Activated CD4-positive, alpha-beta T cell treated with anti-CD3 and anti-CD28 coated beads for 36 hours (primary cell): ENCODE data around the gene DLX5. TPM values are rescaled to one million over a fixed set of nuclear protein-coding genes. Genes with fewer than 3 reads are reported as not detected.

Source experiments
- ATAC-seq: fragments of 200-7000 bp; cut with Tn5 transposase; one replicate; pipeline ENCODE4 v1.10.0; 2021; ENCODE audit warnings: mild to moderate bottlenecking, moderate library complexity
- CTCF ChIA-PET: fragments of 350-600 bp; sonication (Branson Sonifier 250); formaldehyde crosslinking; loops from one replicate; lab custom pipeline; 2021; ENCODE audit warnings: antibody characterized with exemption; lab: Charles Lee
- POLR2A ChIA-PET: fragments of 350-600 bp; sonication (Branson Sonifier 250); formaldehyde crosslinking; loops from one replicate; lab custom pipeline; 2021; ENCODE audit warnings: antibody characterized with exemption, inconsistent platforms; lab: Charles Lee
- DNase-seq: peaks from one replicate; pipeline ENCODE4 v3.0.0-alpha.2; 2020
- H3K27ac Mint-ChIP-seq: one replicate; pipeline ENCODE4 v1.8.0; 2021; ENCODE audit warnings: mixed read lengths
- H3K27me3 Mint-ChIP-seq: one replicate; pipeline ENCODE4 v1.8.0; 2021; ENCODE audit warnings: mixed read lengths
- H3K36me3 Mint-ChIP-seq: one replicate; pipeline ENCODE4 v1.8.0; 2021; ENCODE audit warnings: low read depth, mixed read lengths
- H3K4me1 Mint-ChIP-seq: one replicate; pipeline ENCODE4 v1.8.0; 2021; ENCODE audit warnings: mixed read lengths
- H3K4me3 Mint-ChIP-seq: one replicate; pipeline ENCODE4 v1.8.0; 2021; ENCODE audit warnings: mild to moderate bottlenecking, moderate library complexity, mixed read lengths
- H3K9me3 Mint-ChIP-seq: one replicate; pipeline ENCODE4 v1.8.0; 2021; ENCODE audit warnings: low read depth, mixed read lengths
- intact Hi-C, 2 experiments: fragments of 100-400 bp; cut with DNase I in 1 of 2; cut with micrococcal nuclease in 1 of 2; formaldehyde crosslinking; loops; one replicate each; pipeline versions ENCODE4 v1.14.2 to v1.15.1; 2022 to 2024; cut with DNase I, micrococcal nuclease
- total RNA-seq, 2 experiments: library from RNA; stranded (reverse); gene quantifications; one replicate each; pipeline ENCODE4 v1.2.3, GENCODE V29; 2021

DLX5 gene
- total RNA-seq, 2 experiments from 2014 or later: not detected

DNA sequence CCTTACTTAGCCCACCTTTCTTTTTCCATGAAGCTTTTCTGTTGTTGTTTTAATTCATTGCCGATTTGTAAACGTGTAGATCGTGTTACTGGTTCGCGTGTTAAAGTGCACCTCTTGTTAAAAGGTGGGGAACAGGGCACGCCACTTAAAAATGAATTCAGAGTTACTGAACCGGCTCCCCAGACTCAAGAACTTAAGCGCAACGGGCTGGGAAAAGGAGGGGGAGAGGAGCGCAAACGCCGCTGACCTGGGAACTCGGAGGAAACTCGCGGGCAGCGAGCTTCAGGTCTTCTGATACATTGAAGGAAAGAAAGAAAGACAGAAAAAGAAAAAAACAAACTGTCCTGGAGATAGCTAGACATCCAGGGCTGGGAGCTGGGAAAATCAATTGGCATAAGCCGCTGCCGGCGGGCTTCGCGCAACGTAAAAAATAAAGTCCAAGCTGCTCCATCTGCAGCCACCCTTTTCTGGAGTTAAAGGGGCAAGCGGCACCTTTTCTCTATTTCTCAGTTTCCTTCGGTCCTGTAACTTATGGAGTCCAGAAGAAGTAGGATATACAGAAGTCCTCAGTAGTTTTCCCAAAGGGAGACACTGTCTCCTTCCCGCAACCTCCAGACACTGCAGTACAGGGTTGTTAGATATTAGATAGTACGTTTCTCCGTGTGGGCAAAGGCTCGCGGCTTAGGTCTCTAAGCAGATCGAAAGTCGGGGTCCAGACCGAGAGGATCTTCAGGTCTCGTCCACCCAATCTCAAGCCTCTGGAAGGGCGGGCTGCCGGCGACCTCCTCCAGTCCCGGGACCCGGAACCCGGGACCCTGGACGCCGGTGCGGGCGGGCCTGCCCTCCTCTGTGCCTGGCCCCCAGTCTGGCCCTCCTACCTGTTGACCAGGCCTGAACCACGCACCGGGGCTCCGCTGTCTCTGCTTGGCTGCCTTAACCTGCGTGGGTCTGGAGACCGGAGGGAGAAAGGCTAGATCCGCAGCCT is 21.1 kb downstream of the DLX5 start:
- DNase-seq: no peak
- Mint-ChIP-seq H3K27ac (no peak overlapping the region), H3K27me3 (peaks cover 76% of the 10 kb centered on the region), H3K4me3 (no peak overlapping the region), H3K4me1 (peaks cover 14% of the 10 kb centered on the region), H3K36me3 (no peaks in the 10 kb centered on the region), H3K9me3 (no peaks in the 10 kb centered on the region)
- intact Hi-C loops: loop anchor here in 1 of 2 experiments (2.0 kb wide), 1 partner anchor 21 kb away; the partner anchor contains the start of gene DLX5
- ChIA-PET POLR2A (no interaction called here), CTCF (interaction anchor here (1.7 kb wide), 1 partner anchor 24 kb away, joined by 10 read pairs; no protein-coding TSS in a partner anchor)
- ATAC-seq: no peak

DNA sequence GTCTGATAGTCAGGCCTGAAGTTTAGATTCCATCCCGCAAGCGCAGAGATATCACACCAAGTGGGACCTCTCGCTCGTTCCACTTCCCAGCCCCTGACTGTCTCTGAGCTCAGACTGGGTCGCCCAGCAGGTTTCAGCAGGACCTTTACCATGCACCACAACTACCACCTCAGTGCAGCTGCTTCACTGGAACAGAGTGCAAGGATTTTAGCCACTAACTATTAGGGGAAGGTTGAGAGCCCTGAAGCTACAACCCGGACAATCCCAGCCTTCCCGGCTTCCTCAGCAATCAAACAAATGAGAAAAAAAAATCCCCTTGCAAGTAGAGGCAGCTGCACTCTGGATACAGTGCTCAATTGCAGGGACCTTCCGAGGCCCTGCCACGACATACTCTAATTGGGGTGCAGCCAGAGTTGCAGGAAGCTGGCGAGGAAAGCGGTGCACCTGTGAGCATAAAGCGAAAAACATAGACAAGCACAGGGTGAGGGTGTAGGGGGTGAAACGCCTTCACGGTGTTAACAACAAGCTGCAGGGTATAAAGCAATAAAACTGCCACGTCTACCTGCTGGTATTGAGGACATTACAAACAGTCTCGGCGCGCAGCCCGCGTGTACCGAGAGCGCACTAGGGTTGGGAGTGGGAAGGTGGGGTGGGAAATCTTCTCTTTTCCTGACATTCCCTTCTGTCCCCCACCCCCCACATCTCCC is 21.9 kb downstream of the DLX5 start:
- Mint-ChIP-seq H3K27ac (no peak overlapping the region), H3K27me3 (peaks cover 76% of the 10 kb centered on the region), H3K4me1 (peaks cover 14% of the 10 kb centered on the region), H3K4me3 (no peak overlapping the region), H3K36me3 (no peaks in the 10 kb centered on the region), H3K9me3 (no peaks in the 10 kb centered on the region)
- CTCF ChIA-PET: interaction anchor here (1.7 kb wide), 1 partner anchor 24 kb away, joined by 10 read pairs; no protein-coding TSS in a partner anchor
- ATAC-seq (no peak), DNase-seq (no peak)
- POLR2A ChIA-PET: no interaction called here
- intact Hi-C loops: loop anchor here in 1 of 2 experiments (2.0 kb wide), 1 partner anchor 22 kb away; the partner anchor contains the start of gene DLX5

DNA sequence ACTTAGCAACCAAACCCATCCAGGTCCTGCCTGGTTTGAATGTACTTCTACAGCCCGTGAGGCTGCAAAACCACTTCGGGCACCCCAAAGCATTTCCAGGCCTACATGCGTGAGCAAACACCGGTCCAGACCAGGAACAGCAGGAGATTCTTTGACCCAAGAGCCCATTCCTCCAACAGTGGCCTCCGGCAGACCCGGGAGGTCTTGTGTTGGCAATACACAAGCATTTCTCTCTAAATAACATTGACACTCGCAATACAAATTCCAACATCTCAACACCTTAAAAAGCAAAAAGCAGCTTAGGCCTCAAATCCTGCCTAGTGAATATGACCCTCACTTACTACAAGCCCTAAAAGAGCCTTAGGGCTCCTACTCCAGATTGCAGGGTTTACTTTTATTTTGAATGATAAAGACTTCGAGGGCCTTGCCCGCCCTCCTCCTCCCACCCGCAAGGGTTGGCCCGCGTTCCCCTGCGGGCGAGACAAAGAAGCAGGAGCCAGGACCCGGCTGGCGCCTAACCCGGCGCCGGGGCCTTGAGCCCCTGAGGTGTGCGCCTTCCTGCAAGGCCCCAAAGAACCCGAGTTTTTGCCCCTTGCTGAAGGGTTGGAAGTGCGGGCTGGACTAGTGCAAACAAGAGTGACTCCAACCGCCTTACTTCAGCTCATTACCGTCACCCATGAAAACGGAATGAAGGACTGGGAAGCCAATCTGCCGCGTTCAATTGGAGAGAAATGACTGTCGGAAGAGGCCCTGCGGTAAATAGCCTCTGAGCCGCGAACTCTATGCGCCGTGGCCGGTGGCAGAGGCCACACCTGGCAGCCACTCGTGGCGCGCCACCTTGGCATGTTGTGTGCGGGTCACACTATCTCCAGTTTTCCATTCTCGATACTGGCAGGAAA is 22.7 kb downstream of the DLX5 start:
- peaks cover 13% of the 10 kb centered on the region for H3K4me1 Mint-ChIP-seq
- intact Hi-C loops: loop anchor here in 1 of 2 experiments (2.0 kb wide), 1 partner anchor 23 kb away; the partner anchor contains the start of gene DLX5
- H3K4me3 Mint-ChIP-seq: no peak overlapping the region
- no peaks in the 10 kb centered on the region for H3K9me3 Mint-ChIP-seq
- ChIA-PET POLR2A (no interaction called here), CTCF (interaction anchor here (1.7 kb wide), 1 partner anchor 25 kb away, joined by 10 read pairs; no protein-coding TSS in a partner anchor)
- no peaks in the 10 kb centered on the region for H3K36me3 Mint-ChIP-seq
- no peak for DNase-seq
- ATAC-seq: no peak
- H3K27ac Mint-ChIP-seq: no peak overlapping the region
- peaks cover 75% of the 10 kb centered on the region for H3K27me3 Mint-ChIP-seq

DNA sequence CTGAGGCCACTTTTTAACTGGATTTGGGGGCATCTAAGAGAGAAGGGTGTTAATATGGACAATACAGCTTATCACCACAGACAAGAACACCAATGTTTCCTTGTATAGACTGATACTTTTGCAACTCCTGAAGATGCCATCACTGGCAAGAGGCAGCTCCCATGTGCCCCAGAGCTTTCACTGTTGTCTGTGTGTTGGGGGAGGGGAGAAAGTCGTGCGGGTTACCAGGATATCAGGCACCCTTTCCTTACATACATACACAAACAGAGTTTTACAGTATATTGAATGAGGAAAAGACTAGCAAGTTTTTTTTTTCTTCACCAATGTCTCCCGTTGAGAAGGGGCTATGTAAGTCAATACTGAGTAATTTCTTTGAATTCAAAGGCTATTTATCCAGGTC is 23.4 kb downstream of the DLX5 start:
- POLR2A ChIA-PET: no interaction called here
- DNase-seq (no peak), ATAC-seq (no peak)
- intact Hi-C loops: no loop called here
- no peak overlapping the region for H3K27ac Mint-ChIP-seq
- peaks cover 11% of the 10 kb centered on the region for H3K4me1 Mint-ChIP-seq
- no peaks in the 10 kb centered on the region for H3K36me3 Mint-ChIP-seq
- no peaks in the 10 kb centered on the region for H3K9me3 Mint-ChIP-seq
- peaks cover 77% of the 10 kb centered on the region for H3K27me3 Mint-ChIP-seq
- CTCF ChIA-PET: interaction anchor here (1.2 kb wide), 1 partner anchor 16 kb away, joined by 4 read pairs; no protein-coding TSS in a partner anchor
- no peak overlapping the region for H3K4me3 Mint-ChIP-seq

GRCh38 chr7:96998744-96999143 is 25.9 kb downstream of the DLX5 start:
- no peak for ATAC-seq
- Mint-ChIP-seq H3K4me1 (peaks cover 6% of the 10 kb centered on the region), H3K9me3 (no peaks in the 10 kb centered on the region), H3K36me3 (no peaks in the 10 kb centered on the region), H3K4me3 (no peak overlapping the region), H3K27me3 (peaks cover 81% of the 10 kb centered on the region), H3K27ac (no peak overlapping the region)
- intact Hi-C loops: loop anchor here in 1 of 2 experiments (5.0 kb wide), 1 partner anchor 734 kb away; the partner anchor contains the start of gene TAC1
- no peak for DNase-seq
- ChIA-PET CTCF (interaction anchor here (0.7 kb wide), 1 partner anchor 1052 kb away, joined by 4 read pairs; no protein-coding TSS in a partner anchor), POLR2A (no interaction called here)

- Mint-ChIP-seq H3K36me3 (no peaks in the 10 kb centered on the region), H3K27me3 (peaks cover 83% of the 10 kb centered on the region), H3K4me3 (no peak overlapping the region), H3K27ac (no peak overlapping the region), H3K4me1 (peaks cover 5% of the 10 kb centered on the region), H3K9me3 (no peaks in the 10 kb centered on the region)
- CTCF ChIA-PET: interaction anchor here (0.7 kb wide), 1 partner anchor 1051 kb away, joined by 4 read pairs; no protein-coding TSS in a partner anchor
- POLR2A ChIA-PET: no interaction called here
- intact Hi-C loops: loop anchor here in 1 of 2 experiments (5.0 kb wide), 1 partner anchor 734 kb away; the partner anchor contains the start of gene TAC1
- ATAC-seq (no peak), DNase-seq (no peak)
Observed at GRCh38 chr7:96998333-96998732, 26.3 kb downstream of the DLX5 start.

GRCh38 chr7:96997512-96998032 is 27.1 kb downstream of the DLX5 start:
- no peak for ATAC-seq
- no peak for DNase-seq
- Mint-ChIP-seq H3K36me3 (no peaks in the 10 kb centered on the region), H3K4me1 (peaks cover 5% of the 10 kb centered on the region), H3K27me3 (peaks cover 82% of the 10 kb centered on the region), H3K27ac (no peak overlapping the region), H3K4me3 (no peak overlapping the region), H3K9me3 (peaks cover 4% of the 10 kb centered on the region)
- ChIA-PET CTCF (no interaction called here), POLR2A (no interaction called here)
- intact Hi-C loops: loop anchor here in 1 of 2 experiments (5.0 kb wide), 1 partner anchor 735 kb away; the partner anchor contains the start of gene TAC1

DNA sequence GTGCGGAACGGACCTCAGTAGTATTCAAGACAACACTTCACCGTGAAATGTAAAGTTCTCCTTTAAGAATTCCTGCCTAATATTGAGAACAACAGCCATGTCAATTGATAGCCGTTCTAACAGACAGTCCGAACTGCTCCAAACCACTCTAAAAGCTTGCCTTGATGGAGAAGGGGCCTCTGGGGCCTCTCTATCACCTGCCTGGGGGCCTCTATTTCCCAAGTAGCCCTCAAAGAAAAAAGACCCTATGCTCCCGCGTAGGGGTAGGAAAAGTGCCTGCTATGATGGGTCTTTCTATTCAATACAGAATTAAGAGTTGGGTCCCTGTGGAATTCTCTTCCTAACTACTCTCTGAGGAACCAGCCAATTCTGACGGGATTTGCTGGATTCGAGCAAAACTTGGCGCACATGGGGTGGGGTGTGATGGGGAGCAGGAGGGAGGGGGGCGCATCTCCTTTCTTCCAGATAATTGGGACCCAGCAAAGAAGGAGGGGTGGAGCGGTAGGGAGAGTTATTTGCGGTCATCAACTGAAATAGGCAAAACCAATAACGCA is 27.6 kb downstream of the DLX5 start:
- Mint-ChIP-seq H3K27me3 (peaks cover 82% of the 10 kb centered on the region), H3K27ac (no peak overlapping the region), H3K4me1 (peaks cover 5% of the 10 kb centered on the region), H3K9me3 (peaks cover 4% of the 10 kb centered on the region), H3K4me3 (no peak overlapping the region), H3K36me3 (no peaks in the 10 kb centered on the region)
- ChIA-PET POLR2A (no interaction called here), CTCF (no interaction called here)
- DNase-seq (no peak), ATAC-seq (no peak)
- intact Hi-C loops: loop anchor here in 1 of 2 experiments (5.0 kb wide), 1 partner anchor 735 kb away; the partner anchor contains the start of gene TAC1

- ATAC-seq: no peak
- intact Hi-C loops: loop anchor here in 1 of 2 experiments (5.0 kb wide), 1 partner anchor 736 kb away; the partner anchor contains the start of gene TAC1
Observed at GRCh38 chr7:96996111-96996957, 28.3 kb downstream of the DLX5 start.

More at GRCh38 chr7:96996111-96996957, 28.3 kb downstream of the DLX5 start:
- no peak overlapping the region for H3K4me3 Mint-ChIP-seq
- H3K27me3 Mint-ChIP-seq: peaks cover 79% of the 10 kb centered on the region
- DNase-seq: no peak
- H3K4me1 Mint-ChIP-seq: peaks cover 5% of the 10 kb centered on the region
- H3K9me3 Mint-ChIP-seq: peaks cover 4% of the 10 kb centered on the region
- POLR2A ChIA-PET: no interaction called here
- CTCF ChIA-PET: no interaction called here
- H3K36me3 Mint-ChIP-seq: no peaks in the 10 kb centered on the region
- H3K27ac Mint-ChIP-seq: no peak overlapping the region
